ENCODE measurements around the gene FOXP1. TPM values are rescaled to one million over a fixed set of nuclear protein-coding genes. Genes with fewer than 3 reads are reported as not detected.

The FOXP1 gene
- total and polyA plus RNA-seq, 2 of the 8 experiments (the other 6 are each of a cell fraction or from before 2014, with no cell fraction given), result 13.9 to 25.4 TPM

GRCh38 chr3:71607364-71607763 lies 23.8 kb upstream of the FOXP1 start:
- 91% methylated on average over 2 of the region's 2 CpGs; no CpG with 5 or more reads in 1 of the 2 experiments for WGBS, 2 experiments (ENCODE audit: extremely low coverage in 1 of 2, insufficient coverage in 1 of 2, insufficient read length in 1 of 2, insufficient replicate concordance in 2 of 2, low coverage in 1 of 2, low lambda C conversion rate in 2 of 2, missing lambda C conversion rate in 1 of 2)
- H2AK5ac ChIP-seq (ENCODE audit: low read depth, low read length), result no peak overlapping the region
- H3K18ac ChIP-seq (ENCODE audit: extremely low read depth, low read length), result no peak overlapping the region
- no peaks in the 10 kb centered on the region for H3K79me1 ChIP-seq (ENCODE audit: low read depth, low read length)
- H3K4me1 ChIP-seq (replicated peaks in 1 of 4; ENCODE audit: control insufficient read depth in 3 of 4, insufficient read depth in 4 of 4, low read length in 3 of 4), result no peaks in the 10 kb centered on the region
- no peak overlapping the region for H3K4ac ChIP-seq (replicated peaks; ENCODE audit: insufficient read length, low read depth, low read length)
- FAIRE-seq (no peak), DNase-seq (ENCODE audit: low read depth in 1 of 2, low spot score in 2 of 2) (no peak)
- ChIA-PET POLR2A (ENCODE audit: partially characterized antibody) (interaction anchor here (1.8 kb wide), 1 partner anchor 10 kb away, joined by 3 read pairs; no protein-coding TSS in a partner anchor), CTCF (ENCODE audit: partially characterized antibody) (no interaction called here)
- H3K23ac ChIP-seq (ENCODE audit: insufficient read length), result no peak overlapping the region
- H4K8ac ChIP-seq (ENCODE audit: extremely low read depth, insufficient read depth, low read length), result no peak overlapping the region
- H3K36me3 ChIP-seq (ENCODE audit: control insufficient read depth in 2 of 4, insufficient read depth in 4 of 4, low read length in 3 of 4), result no peaks in the 10 kb centered on the region
- H4K5ac ChIP-seq (ENCODE audit: insufficient read length, low read depth, low read length), result no peak overlapping the region
- TF ChIP-seq CTBP2 (IDR thresholded peaks at IDR 0.05; ENCODE audit: borderline replicate concordance, insufficient read depth, insufficient read length, low read length), result no peak
- no peak for TF ChIP-seq JUN (IDR thresholded peaks at IDR 0.05; ENCODE audit: low read depth, low read length)
- TF ChIP-seq SIN3A (conservative IDR thresholded peaks at IDR 0.05 in 1 of 2, IDR thresholded peaks at IDR 0.05 in 1 of 2; ENCODE audit: low read depth in 1 of 2, low read length in 2 of 2), result no peak
- TF ChIP-seq ATF3 (IDR thresholded peaks at IDR 0.05; ENCODE audit: insufficient read depth, low read depth, low read length), result no peak
- TF ChIP-seq NANOG (IDR thresholded peaks at IDR 0.05; ENCODE audit: insufficient read depth, low read depth, low read length, poor library complexity, severe bottlenecking), result no peak
- no peak for TF ChIP-seq ATF2 (IDR thresholded peaks at IDR 0.05; ENCODE audit: low read length)
- no peak for TF ChIP-seq CBX8 (IDR thresholded peaks at IDR 0.05; ENCODE audit: borderline replicate concordance, low read depth, low read length)
- TF ChIP-seq ZNF274 (IDR thresholded peaks at IDR 0.05; ENCODE audit: borderline replicate concordance, extremely low read depth, low read length), result no peak
- TF ChIP-seq FOSL1 (IDR thresholded peaks at IDR 0.05; ENCODE audit: insufficient read depth, low read depth, low read length), result no peak
- TF ChIP-seq EP300 (IDR thresholded peaks at IDR 0.05; ENCODE audit: borderline replicate concordance in 1 of 2, low read depth in 2 of 2, low read length in 2 of 2), result no peak
- no peaks in the 10 kb centered on the region for H3K23me2 ChIP-seq (ENCODE audit: low read depth, low read length)
- no peaks in the 10 kb centered on the region for H3K79me2 ChIP-seq (ENCODE audit: control insufficient read depth in 1 of 2, insufficient read depth in 2 of 2, low read length in 2 of 2)
- no peaks in the 10 kb centered on the region; a peak in 1 of 4 replicates for H3K9me3 ChIP-seq (ENCODE audit: insufficient read depth in 2 of 2, low read depth in 1 of 2, low read length in 1 of 2)
- H3K14ac ChIP-seq (ENCODE audit: insufficient read length), result no peak overlapping the region
- H3K4me2 ChIP-seq (ENCODE audit: insufficient read depth in 1 of 2, low read depth in 2 of 2, low read length in 2 of 2), result no peak overlapping the region
- no peaks in the 10 kb centered on the region for H3K27me3 ChIP-seq (replicated peaks in 1 of 4; ENCODE audit: control insufficient read depth in 3 of 4, extremely low read depth in 1 of 4, insufficient read depth in 3 of 4, low read length in 3 of 4)
- no peaks in the 10 kb centered on the region for H4K20me1 ChIP-seq (replicated peaks in 1 of 2; ENCODE audit: control insufficient read depth in 1 of 2, insufficient read depth in 2 of 2, low read length in 2 of 2)
- H4K91ac ChIP-seq (replicated peaks; ENCODE audit: insufficient read length, low read length), result no peak overlapping the region
- no peak overlapping the region for H2BK120ac ChIP-seq (replicated peaks; ENCODE audit: low read depth, low read length)
- no peak overlapping the region for H2BK15ac ChIP-seq (ENCODE audit: low read length)
- no peak overlapping the region for H2AFZ ChIP-seq (ENCODE audit: low read length)
- H3K56ac ChIP-seq (replicated peaks; ENCODE audit: insufficient read length, low read depth, low read length), result no peak overlapping the region
- no peak overlapping the region for H2BK12ac ChIP-seq (ENCODE audit: low read depth, low read length)
- H3K4me3 ChIP-seq (ENCODE audit: extremely low read depth in 1 of 4, insufficient read depth in 2 of 4, low read depth in 3 of 4, low read length in 4 of 4), result no peak overlapping the region
- no peak overlapping the region for H2BK5ac ChIP-seq (ENCODE audit: low read depth, low read length)
- H3K27ac ChIP-seq (ENCODE audit: low read depth, low read length), result no peak overlapping the region
- no peak overlapping the region for H2BK20ac ChIP-seq (ENCODE audit: low read length)
- H3K9ac ChIP-seq (replicated peaks in 1 of 4; ENCODE audit: extremely low read depth in 1 of 4, low read depth in 3 of 4, low read length in 3 of 4), result no peak overlapping the region

All from H1 (cell line).